SK-N-SH (cell line): ENCODE measurements around the gene OR9Q1. TPM values are rescaled to one million over a fixed set of nuclear protein-coding genes. Genes with fewer than 3 reads are reported as not detected.

Experiments
- CTCF ChIA-PET: fragments of 300-600, 350-600 bp; formaldehyde crosslinking; extraction: SDS; loops from one replicate; lab custom pipeline; 2021; lab: Yijun Ruan, JAX
- POLR2A ChIA-PET: fragments of 350-600 bp; sonication (Branson Sonifier 250); formaldehyde crosslinking; extraction: SDS; loops from one replicate; lab custom pipeline; 2020; ENCODE audit warnings: antibody characterized with exemption, inconsistent platforms; lab: Yijun Ruan, JAX
- DNase-seq: peaks from one replicate; pipeline ENCODE4 v3.0.0; 2012
- H2AFZ ChIP-seq: fragments of 200-600 bp; sonication (generic); 2 replicates; pipeline ENCODE4 v1.8.1; 2016; ENCODE audit warnings: antibody characterized with exemption, mild to moderate bottlenecking, low read depth
- H3F3A ChIP-seq: fragments of 200-600 bp; sonication (generic); replicated peaks from 2 replicates; pipeline ENCODE3; 2016; ENCODE audit warnings: antibody characterized with exemption, mild to moderate bottlenecking; ENCODE audit not compliant: insufficient read depth
- H3K27ac ChIP-seq, 2 experiments: fragments of 200-500 bp in 1 of 2; fragments of 200-600 bp in 1 of 2; sonication (Bioruptor generic) in 1 of 2; sonication (generic), shearing (Covaris generic) in 1 of 2; 2 replicates each; pipeline versions ENCODE4 v1.5.1 to v1.6.1; 2014 to 2016; ENCODE audit warnings: low read depth in 2 of 2, inconsistent platforms in 1 of 2, low read length in 1 of 2, mild to moderate bottlenecking in 1 of 2, mixed read lengths in 1 of 2
- H3K27me3 ChIP-seq: fragments of 200-600 bp; sonication (generic), shearing (Covaris generic); 2 replicates; pipeline ENCODE4 v1.6.1; 2016; ENCODE audit warnings: mixed run types; ENCODE audit not compliant: insufficient read depth
- H3K36me3 ChIP-seq, 2 experiments: fragments of 200-500 bp in 1 of 2; fragments of 200-600 bp in 1 of 2; sonication (Bioruptor generic) in 1 of 2; sonication (generic) in 1 of 2; replicated peaks in 1 of 2; 2 replicates each; pipeline versions ENCODE3 to v1.5.1; 2014 to 2016; ENCODE audit warnings: low read length in 1 of 2, mild to moderate bottlenecking in 1 of 2; ENCODE audit not compliant: insufficient read depth in 2 of 2, control insufficient read depth in 1 of 2
- H3K4me1 ChIP-seq, 2 experiments: fragments of 200-500 bp in 1 of 2; fragments of 200-600 bp in 1 of 2; sonication (Bioruptor generic) in 1 of 2; sonication (generic), shearing (Covaris generic) in 1 of 2; 2 replicates each; pipeline versions ENCODE4 v1.5.1 to v1.6.1; 2014 to 2016; ENCODE audit warnings: low read depth in 1 of 2, low read length in 1 of 2, mixed run types in 1 of 2; ENCODE audit not compliant: insufficient read depth in 2 of 2, control insufficient read depth in 1 of 2
- H3K4me2 ChIP-seq: fragments of 200-600 bp; sonication (generic), shearing (Covaris generic); 2 replicates; pipeline ENCODE4 v1.6.1; 2017; ENCODE audit warnings: mixed run types
- H3K4me3 ChIP-seq, 2 experiments: fragments of 200-500 bp in 1 of 2; fragments of 200-600 bp in 1 of 2; sonication (Bioruptor generic) in 1 of 2; sonication (generic), shearing (Covaris generic) in 1 of 2; 2 replicates each; pipeline versions ENCODE4 v1.5.1 to v1.8.1; 2014 to 2016; ENCODE audit warnings: low read depth in 2 of 2, inconsistent platforms in 1 of 2, low read length in 1 of 2, mild to moderate bottlenecking in 1 of 2, mixed read lengths in 1 of 2, moderate library complexity in 1 of 2
- H3K79me2 ChIP-seq: fragments of 200-600 bp; sonication (generic); 2 replicates; pipeline ENCODE4 v1.8.1; 2017; ENCODE audit warnings: mild to moderate bottlenecking; ENCODE audit not compliant: insufficient read depth
- H3K9ac ChIP-seq: fragments of 200-600 bp; sonication (generic); 2 replicates; pipeline ENCODE4 v1.6.1; 2017; ENCODE audit warnings: mixed run types
- H3K9me2 ChIP-seq: fragments of 200-600 bp; sonication (generic); 2 replicates; pipeline ENCODE4 v1.6.1; 2017; ENCODE audit warnings: mixed run types
- H3K9me3 ChIP-seq: fragments of 200-600 bp; sonication (generic); 2 replicates; pipeline ENCODE4 v1.6.1; 2017; ENCODE audit warnings: mixed run types, mild to moderate bottlenecking, moderate library complexity
- H4K20me1 ChIP-seq: fragments of 200-600 bp; sonication (generic); 2 replicates; pipeline ENCODE4 v1.6.1; 2017; ENCODE audit warnings: mild to moderate bottlenecking, mixed run types; ENCODE audit not compliant: insufficient read depth
- CHD2 ChIP-seq: fragments of 150-350 bp; IDR thresholded peaks from 2 replicates; pipeline ENCODE4 v1.6.1; 2018; ENCODE audit warnings: low read length; ENCODE audit not compliant: partially characterized antibody
- EP300 ChIP-seq, 2 experiments: IDR thresholded peaks; 2 replicates each; pipeline versions ENCODE4 v1.4.0 to v1.6.1; 2012; ENCODE audit warnings: borderline replicate concordance in 1 of 2, low read depth in 1 of 2, low read length in 1 of 2
- EZH2phosphoT487 ChIP-seq: fragments of 200-600 bp; sonication (generic); IDR thresholded peaks from 2 replicates; pipeline ENCODE4 v1.6.1; 2017; ENCODE audit warnings: low read depth, mixed run types, mild to moderate bottlenecking, antibody characterized with exemption, moderate library complexity, borderline replicate concordance
- FOSL2 ChIP-seq: IDR thresholded peaks from 2 replicates; pipeline ENCODE4 v1.4.0; 2012; ENCODE audit warnings: low read depth, mild to moderate bottlenecking, moderate library complexity, borderline replicate concordance
- FOXJ3 ChIP-seq: sonication (generic); formaldehyde crosslinking; IDR thresholded peaks from 2 replicates; pipeline ENCODE4 v1.5.1; 2020; ENCODE audit warnings: mild to moderate bottlenecking, missing genetic modification reagents
- FOXM1 ChIP-seq: IDR thresholded peaks from 2 replicates; pipeline ENCODE4 v1.4.0; 2012; ENCODE audit warnings: low read depth, mild to moderate bottlenecking
- GATA2 ChIP-seq: sonication (generic); formaldehyde crosslinking; IDR thresholded peaks from 2 replicates; pipeline ENCODE4 v1.5.0; 2020; ENCODE audit warnings: mild to moderate bottlenecking, missing genetic modification reagents
- MEF2A ChIP-seq: IDR thresholded peaks from 2 replicates; pipeline ENCODE4 v1.4.0; 2012; ENCODE audit warnings: low read depth, borderline replicate concordance
- MXI1 ChIP-seq: IDR thresholded peaks from 2 replicates; pipeline ENCODE4 v1.6.1; 2012; ENCODE audit warnings: mild to moderate bottlenecking, low read depth, low read length, improper control_type of control experiment
- POLR2AphosphoS5 ChIP-seq: IDR thresholded peaks from 2 replicates; pipeline ENCODE4 v1.6.1; 2012; ENCODE audit warnings: low read depth, low read length
- TCF12 ChIP-seq: IDR thresholded peaks from 2 replicates; pipeline ENCODE4 v1.4.0; 2012
- TEAD4 ChIP-seq: IDR thresholded peaks from 2 replicates; pipeline ENCODE4 v1.4.0; 2012; ENCODE audit warnings: mild to moderate bottlenecking, borderline replicate concordance; ENCODE audit not compliant: insufficient read depth
- USF2 ChIP-seq: fragments of 150-350 bp; IDR thresholded peaks from 2 replicates; pipeline ENCODE4 v1.6.1; 2017; ENCODE audit warnings: antibody characterized with exemption, low read length, low read depth, borderline replicate concordance
- YY1 ChIP-seq: IDR thresholded peaks from 2 replicates; pipeline ENCODE4 v1.4.0; 2012; ENCODE audit warnings: low read depth, mild to moderate bottlenecking
- WGBS: methylation state at CpG from one replicate; pipeline ENCODE4 v1.1.6; 2017; ENCODE audit warnings: low lambda C conversion rate; 5-methylcytosine and 5-hydroxymethylcytosine counted together
- polyA plus RNA-seq, 3 experiments: library from polyadenylated mRNA; depleted of rRNA; stranded (reverse); fragments of >200 nt; gene quantifications; 2 replicates each; pipeline ENCODE4 v1.2.3, GENCODE V29; 2012
- TF ChIP-seq, protein P1 (sequence below): IDR thresholded peaks from 2 replicates; pipeline ENCODE4 v1.4.0; 2012; ENCODE audit warnings: low read depth, borderline replicate concordance

Gene OR9Q1
- polyA plus RNA-seq, 1 of the 3 experiments (the other 2 are of a cell fraction), result not detected

GRCh38 chr11:58142761-58143160 lies 119.1 kb downstream of the OR9Q1 start:
- H3K4me3 ChIP-seq, result no peak overlapping the region
- H2AFZ ChIP-seq, result no peak overlapping the region
- H3K9me2 ChIP-seq, result no peaks in the 10 kb centered on the region
- no peaks in the 10 kb centered on the region for H3K9me3 ChIP-seq
- H3K27me3 ChIP-seq, result no peaks in the 10 kb centered on the region
- H3K27ac ChIP-seq, result no peak overlapping the region
- no peak for DNase-seq
- H3F3A ChIP-seq, result no peaks in the 10 kb centered on the region
- TF ChIP-seq USF2 (no peak), FOXJ3 (CRISPR knock-in tag) (no peak), TCF12 (no peak), EP300 (IDR thresholded peaks at IDR 0.05; ENCODE audit: borderline replicate concordance in 1 of 2, low read depth in 1 of 2, low read length in 1 of 2) (no peak), POLR2AphosphoS5 (no peak), CHD2 (no peak), MEF2A (no peak), FOXM1 (no peak), TEAD4 (no peak), EZH2phosphoT487 (no peak), YY1 (no peak), MXI1 (no peak), GATA2 (no peak), FOSL2 (no peak)
- TF ChIP-seq, protein P1, sequence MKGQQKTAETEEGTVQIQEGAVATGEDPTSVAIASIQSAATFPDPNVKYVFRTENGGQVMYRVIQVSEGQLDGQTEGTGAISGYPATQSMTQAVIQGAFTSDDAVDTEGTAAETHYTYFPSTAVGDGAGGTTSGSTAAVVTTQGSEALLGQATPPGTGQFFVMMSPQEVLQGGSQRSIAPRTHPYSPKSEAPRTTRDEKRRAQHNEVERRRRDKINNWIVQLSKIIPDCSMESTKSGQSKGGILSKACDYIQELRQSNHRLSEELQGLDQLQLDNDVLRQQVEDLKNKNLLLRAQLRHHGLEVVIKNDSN, result no peak
- ChIA-PET POLR2A (no interaction called here), CTCF (no interaction called here)
- no peak overlapping the region for H3K4me2 ChIP-seq
- no peaks in the 10 kb centered on the region for H3K4me1 ChIP-seq
- H3K9ac ChIP-seq, result no peak overlapping the region
- no peaks in the 10 kb centered on the region for H4K20me1 ChIP-seq
- no peaks in the 10 kb centered on the region for H3K36me3 ChIP-seq
- WGBS, result 0% methylated on average over 1 of the region's 1 CpG
- no peaks in the 10 kb centered on the region for H3K79me2 ChIP-seq

DNA sequence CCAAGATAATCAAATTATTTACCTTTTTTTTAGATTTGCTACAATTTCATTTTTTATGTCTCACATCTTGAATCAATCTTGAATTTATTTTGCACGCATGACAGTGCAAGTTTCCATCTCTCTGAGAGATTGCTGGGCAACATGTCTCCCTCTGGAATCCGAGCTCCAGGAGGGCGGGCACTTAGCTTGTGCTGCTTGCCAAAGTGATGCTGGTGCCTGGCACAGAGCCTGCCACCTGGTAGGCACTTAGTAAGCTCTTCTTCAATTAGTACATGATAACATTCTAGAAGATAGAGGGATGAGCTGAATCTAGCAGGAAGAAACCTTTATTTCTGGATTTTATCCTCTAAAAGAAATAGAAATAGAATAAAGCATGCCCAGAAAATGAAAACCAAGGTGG lies 129.1 kb downstream of the OR9Q1 start:
- no peak for TF ChIP-seq FOXM1
- TF ChIP-seq, all 33 proteins: peak for 0
- Histone ChIP-seq H2AFZ (no peak overlapping the region), H3F3A (no peaks in the 10 kb centered on the region), H3K9ac (no peak overlapping the region), H3K9me3 (no peaks in the 10 kb centered on the region), H3K4me3 (no peak overlapping the region), H3K27ac (no peak overlapping the region), H3K4me2 (no peak overlapping the region), H3K79me2 (no peaks in the 10 kb centered on the region), H4K20me1 (no peaks in the 10 kb centered on the region), H3K36me3 (no peaks in the 10 kb centered on the region), H3K9me2 (no peaks in the 10 kb centered on the region), H3K4me1 (no peaks in the 10 kb centered on the region), H3K27me3 (no peaks in the 10 kb centered on the region; the same call in 1 of the 2 replicates)
- no peak for DNase-seq
- POLR2A ChIA-PET, result no interaction called here
- WGBS, result 0% methylated on average over 3 of the region's 3 CpGs
- CTCF ChIA-PET, result interaction anchor here (0.7 to 1.2 kb wide), 2 partner anchors 26 to 35 kb away, joined by 3 read pairs; no protein-coding TSS in a partner anchor
